Measurements from ENCODE around the gene TMEM86B.

DNA sequence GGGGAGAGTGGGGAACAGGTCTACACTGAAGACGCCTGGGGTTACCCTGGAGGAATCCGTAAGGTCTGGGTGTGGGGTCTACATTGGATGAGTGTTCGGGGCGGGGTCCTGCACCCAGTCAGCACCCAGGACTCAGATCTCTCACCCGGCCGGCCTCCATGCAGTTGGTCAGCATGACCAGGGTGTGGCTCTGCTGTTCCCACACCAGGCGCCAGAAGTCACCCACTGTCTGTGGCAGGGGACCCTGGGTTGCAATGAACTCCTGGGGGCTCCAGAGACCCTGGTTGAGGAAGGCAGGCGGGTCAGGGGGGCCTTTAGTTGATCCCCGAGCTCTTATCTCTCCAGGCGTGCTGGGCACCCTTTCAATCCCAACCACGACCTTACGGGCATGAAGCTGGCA is 42.5 kb downstream of the TMEM86B start:
- TF ChIP-seq POLR2A (IDR thresholded peaks at IDR 0.05; ENCODE audit: low read depth, low read length) (no peak), TAF1 (IDR thresholded peaks at IDR 0.05; ENCODE audit: low read depth, low read length) (no peak), POLR2AphosphoS5 (IDR thresholded peaks at IDR 0.05; ENCODE audit: low read depth, low read length) (no peak), PAX5 (IDR thresholded peaks at IDR 0.05; ENCODE audit: insufficient read depth, low read length, severe bottlenecking) (no peak)
